Naive B cell (primary cell): ENCODE results near the gene UBE2J2. TPM values are rescaled to one million over a fixed set of nuclear protein-coding genes. Genes with fewer than 3 reads are reported as not detected.

Experiments used
- ATAC-seq, 2 donors: fragments of 150-1000 bp; cut with Tn5 transposase; 2 replicates each; pipeline ENCODE4 v1.10.0; 2021; ENCODE audit warnings: low read depth in 2 of 2, mild to moderate bottlenecking in 2 of 2, moderate library complexity in 2 of 2
- DNase-seq: peaks from one replicate; pipeline ENCODE4 v3.0.0; 2022
- H3K27ac Mint-ChIP-seq, 6 donors: one replicate each; pipeline ENCODE4 v1.8.0; 2020 to 2022; ENCODE audit warnings: mild to moderate bottlenecking in 6 of 6, mixed read lengths in 6 of 6, moderate library complexity in 5 of 6, inconsistent platforms in 2 of 6
- H3K27me3 Mint-ChIP-seq, 3 donors: one replicate each; pipeline ENCODE4 v1.8.0; 2021 to 2022; ENCODE audit warnings: mixed read lengths in 3 of 3, mild to moderate bottlenecking in 1 of 3
- H3K36me3 Mint-ChIP-seq, 2 donors: one replicate each; pipeline ENCODE4 v1.8.0; 2020 to 2022; ENCODE audit warnings: mixed read lengths in 2 of 2, inconsistent platforms in 1 of 2, mild to moderate bottlenecking in 1 of 2
- H3K4me1 Mint-ChIP-seq, 3 donors: one replicate each; pipeline ENCODE4 v1.8.0; 2020 to 2022; ENCODE audit warnings: mixed read lengths in 3 of 3, inconsistent platforms in 1 of 3, mild to moderate bottlenecking in 1 of 3, moderate library complexity in 1 of 3
- H3K4me3 Mint-ChIP-seq, 8 donors: one replicate each; pipeline ENCODE4 v1.8.0; 2020 to 2022; ENCODE audit warnings: mild to moderate bottlenecking in 8 of 8, mixed read lengths in 8 of 8, moderate library complexity in 8 of 8, inconsistent platforms in 2 of 8
- H3K9me3 Mint-ChIP-seq, 7 donors: one replicate each; pipeline ENCODE4 v1.8.0; 2020 to 2022; ENCODE audit warnings: mixed read lengths in 7 of 7, mild to moderate bottlenecking in 5 of 7, inconsistent platforms in 2 of 7, moderate library complexity in 1 of 7
- polyA plus RNA-seq, 6 donors: library from polyadenylated mRNA; unstranded; fragments of 300-500 nt; fragmentation: Illumina TruSeq; gene quantifications; one replicate each; pipeline ENCODE4 v1.2.3, GENCODE V29; 2021; ENCODE audit warnings: low read depth in 6 of 6

UBE2J2 gene
- polyA plus RNA-seq, 6 donors from 2014 or later, result 75.1 to 112 (median 87.4) TPM

DNA sequence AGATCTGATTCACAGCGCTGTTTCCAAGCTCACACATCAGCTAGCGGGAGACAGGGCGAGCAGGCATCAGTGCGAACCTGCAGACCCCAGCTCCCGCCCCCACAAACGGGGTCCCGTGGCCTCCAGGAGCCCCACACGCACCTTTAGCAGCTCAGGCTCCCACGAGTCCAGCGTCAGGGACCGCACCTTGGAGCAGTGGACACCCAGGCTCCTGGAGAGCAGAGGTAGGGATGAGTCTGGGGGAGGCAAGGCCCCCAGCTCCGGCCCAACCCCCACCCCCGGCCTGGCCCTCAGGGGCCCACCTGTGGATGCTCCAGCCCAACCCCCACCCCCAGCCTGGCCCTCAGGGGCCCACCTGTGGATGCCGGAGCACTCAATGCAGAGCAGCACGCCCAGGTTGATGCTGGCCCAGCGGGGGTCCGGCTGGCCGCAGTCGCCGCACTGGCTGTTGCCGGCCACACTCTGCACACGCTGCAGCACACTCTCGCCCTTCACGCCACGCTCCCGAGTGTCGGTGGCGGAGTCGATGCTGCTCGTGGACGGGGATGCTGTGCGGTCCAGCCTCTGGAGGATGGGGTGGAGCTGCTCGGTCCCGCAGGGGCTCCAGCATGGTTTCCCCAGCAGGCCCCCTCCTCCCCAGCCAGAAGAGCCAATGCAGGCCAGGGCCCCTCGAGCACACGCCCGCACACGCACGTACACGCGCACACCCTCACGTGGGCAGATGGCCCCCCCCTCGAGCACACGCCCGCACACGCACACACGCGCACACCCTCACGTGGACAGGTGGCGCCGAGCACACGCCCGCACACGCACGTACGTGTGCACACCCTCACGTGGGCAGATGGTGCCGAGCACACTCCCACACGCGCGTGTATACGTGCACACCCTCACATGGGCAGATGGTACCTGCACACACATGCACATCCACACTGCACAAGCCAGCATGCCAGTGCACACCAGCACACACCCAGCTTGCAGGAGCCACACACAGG, 22.7 kb upstream of the UBE2J2 start:
- H3K9me3 Mint-ChIP-seq, result no peaks in the 10 kb centered on the region
- H3K27ac Mint-ChIP-seq, result no peak overlapping the region
- no peaks in the 10 kb centered on the region for H3K27me3 Mint-ChIP-seq
- no peak for DNase-seq
- no peak overlapping the region for H3K4me3 Mint-ChIP-seq
- peaks cover 4 to 6% (median 5%) of the 10 kb centered on the region in 3 donors for H3K4me1 Mint-ChIP-seq
- no peak for ATAC-seq
- no peaks in the 10 kb centered on the region for H3K36me3 Mint-ChIP-seq

DNA sequence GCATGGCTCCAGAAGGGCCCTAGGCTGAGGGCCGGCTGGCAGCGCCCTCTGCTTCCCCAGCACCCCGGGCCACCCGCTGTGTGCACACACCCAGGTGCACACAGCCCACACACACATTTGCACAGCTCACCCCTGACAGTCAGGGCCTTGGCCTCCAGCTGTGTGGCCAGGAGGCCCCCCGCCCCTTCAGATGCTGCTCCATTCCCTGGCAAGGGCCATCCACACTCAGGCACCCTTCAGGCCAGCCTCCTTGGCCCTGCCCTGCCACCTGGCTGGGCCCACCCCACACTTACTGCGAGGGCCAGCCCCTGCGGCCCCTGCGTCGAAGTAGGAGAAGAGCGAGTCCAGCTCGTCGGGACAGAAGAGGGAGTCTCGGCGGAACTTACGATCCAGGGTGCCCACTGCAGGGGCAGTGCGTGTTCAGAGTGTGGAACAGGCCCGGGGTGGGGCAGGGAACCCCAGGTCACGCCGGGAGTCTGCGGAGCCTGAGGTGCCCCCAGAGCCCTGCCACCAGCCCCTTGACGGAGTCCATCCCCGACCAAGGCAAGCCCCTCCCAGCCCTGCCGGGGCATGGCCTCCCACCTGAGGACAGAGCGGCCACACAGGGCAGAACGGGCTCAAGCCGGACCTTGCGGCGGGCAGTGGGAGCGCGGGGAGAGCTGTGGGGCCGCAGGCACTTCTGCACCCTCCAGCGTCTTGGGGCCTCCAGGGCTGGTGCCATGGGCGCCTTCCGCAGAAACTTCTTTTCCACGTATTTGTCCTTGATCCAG, 21.7 kb upstream of the UBE2J2 start:
- H3K4me1 Mint-ChIP-seq, result peaks cover 4 to 8% (median 6%) of the 10 kb centered on the region in 3 donors
- H3K36me3 Mint-ChIP-seq, result no peaks in the 10 kb centered on the region
- DNase-seq (no peak), ATAC-seq (no peak)
- H3K27me3 Mint-ChIP-seq, result no peaks in the 10 kb centered on the region
- H3K9me3 Mint-ChIP-seq, result no peaks in the 10 kb centered on the region
- no peak overlapping the region for H3K27ac Mint-ChIP-seq
- no peak overlapping the region for H3K4me3 Mint-ChIP-seq

DNA sequence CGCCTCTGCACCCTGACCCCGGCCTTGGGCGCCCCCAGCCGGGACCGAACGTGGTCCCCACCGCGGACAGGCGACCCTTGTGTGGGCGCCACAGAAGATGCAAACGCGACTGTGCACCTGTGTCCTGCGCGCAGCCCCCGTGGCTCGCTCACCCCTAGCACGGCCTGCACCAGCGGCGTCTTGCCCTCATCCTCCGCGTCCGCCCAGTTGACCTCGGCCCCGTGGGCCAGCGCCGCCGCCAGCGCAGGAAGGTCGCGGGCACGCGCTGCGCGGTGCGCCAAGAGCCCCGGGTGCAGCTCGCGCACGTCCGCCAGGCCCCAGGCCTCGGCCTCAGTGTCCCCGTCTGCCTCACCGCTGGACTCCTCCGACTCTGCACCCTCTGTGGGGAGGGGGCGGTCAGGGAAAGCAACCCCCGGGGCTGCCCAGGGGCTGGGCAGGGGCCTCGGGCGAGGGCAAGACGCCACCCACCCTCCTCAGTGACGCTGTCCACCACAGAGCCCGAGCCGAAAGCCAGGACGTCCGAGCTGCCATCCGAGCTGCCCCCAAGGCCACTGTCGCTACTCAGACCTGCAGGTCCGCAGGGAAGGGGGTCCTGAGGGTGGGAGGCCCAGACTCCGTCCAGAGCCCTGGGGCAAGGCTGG, 20.7 kb upstream of the UBE2J2 start:
- DNase-seq (no peak), ATAC-seq (no peak)
- H3K9me3 Mint-ChIP-seq, result no peaks in the 10 kb centered on the region
- H3K27ac Mint-ChIP-seq, result no peak overlapping the region
- peaks cover 6 to 12% (median 11%) of the 10 kb centered on the region in 3 donors for H3K4me1 Mint-ChIP-seq
- no peaks in the 10 kb centered on the region for H3K36me3 Mint-ChIP-seq
- H3K27me3 Mint-ChIP-seq, result no peaks in the 10 kb centered on the region
- no peak overlapping the region for H3K4me3 Mint-ChIP-seq

DNA sequence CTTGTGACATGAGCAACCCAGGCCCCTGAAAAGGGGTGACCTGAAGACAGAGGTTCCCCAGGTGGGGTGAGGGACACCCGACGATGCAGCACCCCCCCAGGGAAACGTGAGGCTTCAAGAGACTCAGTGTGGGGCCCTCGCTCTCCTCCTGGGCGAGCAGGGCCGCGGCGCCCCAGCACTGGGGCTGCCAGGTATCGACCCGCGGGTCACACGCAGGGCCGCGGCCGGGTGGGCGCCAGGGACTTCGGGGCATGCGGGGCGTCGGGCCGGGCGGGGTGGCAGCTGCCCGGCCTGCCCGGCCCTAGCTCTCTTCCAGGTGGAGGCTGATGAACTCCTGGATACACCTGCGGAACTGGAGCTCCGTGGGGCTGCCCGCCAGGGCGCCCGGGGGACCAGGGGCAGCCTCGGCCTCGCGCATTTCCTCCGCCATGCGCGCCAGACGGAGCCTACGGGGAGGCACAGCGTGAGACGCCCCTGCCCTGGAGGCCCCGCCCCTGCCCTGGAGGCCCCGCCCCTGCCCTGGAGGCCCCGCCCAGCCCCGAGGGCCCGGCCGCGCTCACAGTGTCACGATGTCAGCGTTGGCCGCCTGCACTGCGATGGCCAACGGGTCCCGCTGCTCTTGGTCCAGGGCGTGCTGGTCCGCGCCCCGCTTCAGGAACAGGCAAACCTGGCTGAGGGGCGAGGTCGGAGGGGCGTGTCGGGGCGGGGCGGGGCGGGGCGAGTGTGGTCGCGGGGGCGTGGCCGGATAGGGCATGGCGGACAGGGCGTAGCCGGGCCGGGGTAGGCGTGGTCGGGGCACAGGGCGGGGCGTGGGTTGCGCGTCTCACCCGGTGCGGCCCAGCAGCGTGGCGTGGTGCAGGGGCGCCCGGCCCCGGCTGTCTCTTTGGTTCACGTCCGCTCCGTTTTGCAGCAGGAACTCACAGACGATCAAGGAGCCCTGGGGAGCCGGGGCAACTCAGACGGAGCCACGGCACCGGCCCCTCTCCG, 19.9 kb upstream of the UBE2J2 start:
- Mint-ChIP-seq H3K9me3 (no peaks in the 10 kb centered on the region), H3K4me3 (no peak overlapping the region), H3K36me3 (no peaks in the 10 kb centered on the region), H3K27ac (no peak overlapping the region), H3K4me1 (peaks cover 6 to 12% (median 11%) of the 10 kb centered on the region in 3 donors), H3K27me3 (no peaks in the 10 kb centered on the region)
- no peak for DNase-seq
- no peak for ATAC-seq

DNA sequence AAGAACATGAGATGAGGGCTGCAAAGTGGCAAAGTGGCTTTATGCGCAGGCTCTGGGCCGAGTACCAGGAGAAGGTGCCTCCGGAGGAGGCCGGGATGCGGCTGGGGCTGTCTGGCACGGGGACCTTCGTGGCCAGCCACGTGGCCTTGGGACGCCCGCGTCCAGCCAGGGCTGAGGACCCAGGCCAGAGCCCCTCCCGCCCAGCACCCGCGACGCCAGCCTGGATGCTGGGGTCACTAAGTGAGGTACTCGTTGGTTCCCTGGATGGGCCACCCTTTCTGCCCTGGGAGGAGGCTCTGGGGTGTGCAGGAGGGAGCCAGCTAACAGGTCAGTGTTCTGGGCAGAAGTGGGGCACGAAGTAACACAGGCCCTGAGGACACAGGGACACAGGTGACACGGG, 19.2 kb upstream of the UBE2J2 start:
- no peaks in the 10 kb centered on the region for H3K36me3 Mint-ChIP-seq
- H3K4me1 Mint-ChIP-seq, result peaks cover 6 to 12% (median 11%) of the 10 kb centered on the region in 3 donors
- H3K9me3 Mint-ChIP-seq, result no peaks in the 10 kb centered on the region
- H3K27me3 Mint-ChIP-seq, result no peaks in the 10 kb centered on the region
- ATAC-seq, result no peak
- no peak for DNase-seq
- H3K27ac Mint-ChIP-seq, result no peak overlapping the region
- no peak overlapping the region for H3K4me3 Mint-ChIP-seq

DNA sequence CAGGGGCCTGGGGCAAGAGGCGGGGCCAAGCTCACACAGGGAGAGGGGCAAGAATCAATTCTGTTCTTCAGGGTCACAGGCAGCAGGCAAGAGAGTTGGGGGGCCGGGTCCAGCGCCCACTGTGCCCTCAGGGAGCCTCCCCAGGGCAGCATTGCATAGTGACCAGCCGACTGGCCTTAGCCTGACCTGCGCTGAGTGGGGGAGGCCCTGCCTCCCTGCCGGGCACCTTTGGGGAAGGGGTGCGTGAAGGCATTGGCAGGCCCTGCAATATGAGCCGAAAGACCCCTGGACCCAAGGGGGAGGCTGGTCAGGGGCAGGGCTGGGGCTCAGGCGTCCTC, 18.8 kb upstream of the UBE2J2 start:
- Mint-ChIP-seq H3K9me3 (no peaks in the 10 kb centered on the region), H3K4me1 (peaks cover 6 to 12% (median 11%) of the 10 kb centered on the region in 3 donors), H3K27ac (no peak overlapping the region), H3K4me3 (no peak overlapping the region), H3K36me3 (no peaks in the 10 kb centered on the region), H3K27me3 (no peaks in the 10 kb centered on the region)
- ATAC-seq (no peak), DNase-seq (no peak)

DNA sequence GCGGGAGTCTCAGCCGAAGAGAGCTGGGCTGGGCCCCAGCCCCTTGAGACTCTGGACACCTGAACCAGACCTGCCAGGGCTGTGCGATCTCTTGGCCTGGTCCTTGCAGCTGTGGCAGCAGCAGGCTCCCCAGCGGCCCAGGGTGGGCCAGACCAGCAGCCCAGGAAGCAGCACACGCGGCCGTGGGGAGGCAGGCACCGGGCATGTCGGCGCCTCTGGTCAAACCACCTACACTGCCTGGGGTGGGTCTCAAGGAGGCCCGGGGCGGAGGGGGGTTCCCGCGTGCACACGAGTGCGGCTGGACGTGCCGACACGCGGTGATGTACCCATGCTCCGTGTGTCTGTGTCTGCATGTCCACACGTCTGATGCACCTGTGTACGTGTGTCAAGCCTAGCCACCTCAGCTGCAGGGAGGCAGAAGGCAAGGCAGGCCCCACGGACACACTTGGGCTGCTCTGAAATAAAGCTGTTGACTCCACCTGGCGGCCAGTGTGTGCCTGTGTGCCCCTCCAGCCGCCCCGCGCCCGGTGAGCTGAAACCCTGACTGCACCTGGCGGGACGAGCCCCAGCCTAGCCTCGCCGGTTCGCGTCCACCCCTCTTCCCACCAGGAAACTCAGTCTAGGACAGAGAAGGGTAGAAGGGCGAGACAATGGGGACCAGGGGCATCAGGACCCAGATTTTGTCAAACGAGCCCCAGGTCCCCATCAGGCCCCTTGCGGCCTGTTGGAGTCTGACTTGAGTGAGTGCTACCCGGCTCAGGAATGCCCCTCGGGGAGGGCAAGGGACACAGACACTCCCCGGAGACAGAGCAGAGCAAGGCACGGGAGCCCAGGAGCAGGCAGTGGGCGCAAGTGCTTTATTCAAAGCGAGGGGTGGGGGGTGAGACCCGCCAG, 18.1 kb upstream of the UBE2J2 start:
- peak; percentile 94 to 96 for ATAC-seq
- Mint-ChIP-seq H3K4me3 (no peak overlapping the region), H3K27me3 (no peaks in the 10 kb centered on the region), H3K27ac (no peak overlapping the region), H3K36me3 (no peaks in the 10 kb centered on the region), H3K4me1 (peaks cover 6 to 12% (median 11%) of the 10 kb centered on the region in 3 donors), H3K9me3 (no peaks in the 10 kb centered on the region)
- DNase-seq, result peak; percentile 75

DNA sequence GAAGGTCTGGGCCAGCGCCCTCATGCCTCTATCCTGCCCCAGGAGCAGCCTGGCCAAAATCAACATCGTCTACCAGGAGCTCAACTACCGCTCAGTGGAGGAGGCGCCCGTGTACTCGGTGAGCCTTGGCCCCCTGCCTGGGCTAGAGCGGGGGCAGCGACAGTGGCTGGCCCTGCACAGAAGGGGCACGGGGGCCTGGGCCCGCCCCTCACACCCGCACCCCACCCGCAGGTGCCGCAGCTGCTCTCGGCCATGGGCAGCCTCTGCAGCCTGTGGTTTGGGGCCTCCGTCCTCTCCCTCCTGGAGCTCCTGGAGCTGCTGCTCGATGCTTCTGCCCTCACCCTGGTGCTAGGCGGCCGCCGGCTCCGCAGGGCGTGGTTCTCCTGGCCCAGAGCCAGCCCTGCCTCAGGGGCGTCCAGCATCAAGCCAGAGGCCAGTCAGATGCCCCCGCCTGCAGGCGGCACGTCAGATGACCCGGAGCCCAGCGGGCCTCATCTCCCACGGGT, 17.4 kb upstream of the UBE2J2 start:
- H3K27ac Mint-ChIP-seq, result no peak overlapping the region
- peaks cover 6 to 12% (median 11%) of the 10 kb centered on the region in 3 donors for H3K4me1 Mint-ChIP-seq
- no peaks in the 10 kb centered on the region for H3K9me3 Mint-ChIP-seq
- no peaks in the 10 kb centered on the region for H3K36me3 Mint-ChIP-seq
- no peak overlapping the region for H3K4me3 Mint-ChIP-seq
- H3K27me3 Mint-ChIP-seq, result no peaks in the 10 kb centered on the region
- ATAC-seq (no peak), DNase-seq (no peak)

DNA sequence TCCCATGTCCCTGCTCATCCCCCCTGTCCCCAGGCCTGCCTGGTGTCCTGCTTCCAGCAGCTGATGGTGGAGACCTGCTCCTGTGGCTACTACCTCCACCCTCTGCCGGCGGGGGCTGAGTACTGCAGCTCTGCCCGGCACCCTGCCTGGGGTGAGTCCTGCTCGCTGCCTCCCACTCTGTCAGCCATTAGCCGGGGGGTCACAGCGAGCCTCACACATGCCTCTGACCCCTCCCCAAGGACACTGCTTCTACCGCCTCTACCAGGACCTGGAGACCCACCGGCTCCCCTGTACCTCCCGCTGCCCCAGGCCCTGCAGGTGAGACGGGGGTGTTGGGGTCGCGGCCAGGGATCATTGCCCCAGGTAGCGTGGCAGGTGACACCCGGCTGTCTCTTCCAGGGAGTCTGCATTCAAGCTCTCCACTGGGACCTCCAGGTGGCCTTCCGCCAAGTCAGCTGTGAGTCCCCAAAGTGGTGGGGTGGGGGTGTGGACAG, 16.6 kb upstream of the UBE2J2 start:
- peak; percentile 29 to 33 for ATAC-seq
- no peaks in the 10 kb centered on the region for H3K9me3 Mint-ChIP-seq
- peak; percentile 63 for DNase-seq
- H3K36me3 Mint-ChIP-seq, result no peaks in the 10 kb centered on the region
- peak overlapping the region in 1 of 6 donors; percentile 66 for H3K27ac Mint-ChIP-seq
- H3K27me3 Mint-ChIP-seq, result no peaks in the 10 kb centered on the region
- peaks cover 6 to 12% (median 11%) of the 10 kb centered on the region in 3 donors for H3K4me1 Mint-ChIP-seq
- H3K4me3 Mint-ChIP-seq, result no peak overlapping the region

DNA sequence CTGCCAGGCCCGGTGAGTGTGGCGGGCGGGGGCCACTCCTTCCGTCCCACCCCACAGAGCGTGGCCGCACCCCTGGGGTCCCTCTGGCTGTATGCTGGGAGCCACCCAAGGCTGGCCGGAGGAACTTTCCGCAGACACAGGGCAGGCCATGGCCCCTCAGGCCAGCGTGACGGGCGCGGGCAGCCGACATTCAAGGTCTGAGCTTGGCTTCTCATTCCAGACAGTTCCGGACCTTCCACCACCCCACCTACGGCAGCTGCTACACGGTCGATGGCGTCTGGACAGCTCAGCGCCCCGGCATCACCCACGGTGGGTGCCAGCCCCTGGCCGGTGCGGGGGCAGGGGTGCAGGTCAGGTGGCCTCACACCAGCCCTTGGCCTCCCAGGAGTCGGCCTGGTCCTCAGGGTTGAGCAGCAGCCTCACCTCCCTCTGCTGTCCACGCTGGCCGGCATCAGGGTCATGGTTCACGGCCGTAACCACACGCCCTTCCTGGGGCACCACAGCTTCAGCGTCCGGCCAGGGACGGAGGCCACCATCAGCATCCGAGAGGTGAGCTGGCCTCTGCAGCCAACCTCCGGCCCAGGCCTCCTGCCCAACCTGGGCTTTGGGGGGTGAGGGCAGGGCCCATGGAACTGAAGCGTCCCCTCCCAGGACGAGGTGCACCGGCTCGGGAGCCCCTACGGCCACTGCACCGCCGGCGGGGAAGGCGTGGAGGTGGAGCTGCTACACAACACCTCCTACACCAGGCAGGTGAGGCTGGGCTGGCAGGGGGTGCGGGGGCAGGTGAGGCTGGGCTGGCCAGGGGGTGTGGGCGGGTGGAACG, 13.8 kb upstream of the UBE2J2 start:
- DNase-seq, result no peak
- no peak for ATAC-seq
- peaks cover 10 to 17% (median 12%) of the 10 kb centered on the region in 3 donors for H3K4me1 Mint-ChIP-seq
- H3K27me3 Mint-ChIP-seq, result peaks cover 0 to 6% (median 0%) of the 10 kb centered on the region in 3 donors
- H3K27ac Mint-ChIP-seq, result no peak overlapping the region
- H3K4me3 Mint-ChIP-seq, result no peak overlapping the region
- H3K9me3 Mint-ChIP-seq, result no peaks in the 10 kb centered on the region
- no peaks in the 10 kb centered on the region for H3K36me3 Mint-ChIP-seq
